Uterus (tissue), 4 donors: ENCODE results near the gene ROCK1. TPM values are rescaled to one million over a fixed set of nuclear protein-coding genes. Genes with fewer than 3 reads are reported as not detected.

ENCODE experiments used
- DNase-seq, 2 donors: peaks; one replicate each; pipeline ENCODE4 v3.0.0-alpha.2; 2019 to 2020
- H3K27ac ChIP-seq, 2 donors: fragments of 200-600 bp; sonication (generic); 1 replicate in 1 of 2; 2 replicates in 1 of 2; pipeline ENCODE4 v1.5.1; 2016 to 2018
- H3K27me3 ChIP-seq, 2 donors: fragments of 200-600 bp; sonication (generic); one replicate each; pipeline ENCODE4 v1.5.1; 2018 to 2019; ENCODE audit warnings: control low read depth in 1 of 2
- H3K36me3 ChIP-seq, 2 donors: fragments of 200-600 bp; sonication (generic); one replicate each; pipeline ENCODE4 v1.5.1; 2019; ENCODE audit warnings: control low read depth in 1 of 2
- H3K4me1 ChIP-seq, 2 donors: fragments of 200-600 bp; sonication (generic); one replicate each; pipeline ENCODE4 v1.5.1; 2018 to 2019; ENCODE audit warnings: control low read depth in 1 of 2
- H3K4me3 ChIP-seq, 2 donors: fragments of 200-600 bp; sonication (generic); 1 replicate in 1 of 2; 2 replicates in 1 of 2; pipeline ENCODE4 v1.5.1; 2018 to 2019; ENCODE audit warnings: mild to moderate bottlenecking in 1 of 2
- H3K9me3 ChIP-seq, 2 donors: fragments of 200-600 bp; sonication (generic); one replicate each; pipeline ENCODE4 v1.5.1; 2019; ENCODE audit warnings: control low read depth in 1 of 2
- CTCF ChIP-seq, 4 experiments: fragments of 200-600 bp in 2 of 4; fragments of 450-650 bp in 2 of 4; sonication (generic) in 2 of 4; IDR thresholded peaks; one replicate each; pipeline ENCODE4 v1.5.1; 2016 to 2019; ENCODE audit warnings: antibody characterized with exemption in 4 of 4, mild to moderate bottlenecking in 2 of 4, moderate library complexity in 1 of 4
- POLR2A ChIP-seq, 2 donors: fragments of 450-650 bp; IDR thresholded peaks; one replicate each; pipeline ENCODE4 v1.6.1; 2016; ENCODE audit warnings: antibody characterized with exemption in 2 of 2, mild to moderate bottlenecking in 1 of 2, moderate library complexity in 1 of 2
- intact Hi-C: fragments of 100-400 bp; cut with DNase I; formaldehyde crosslinking; loops from one replicate; pipeline ENCODE4 v1.15.1; 2023; ENCODE audit warnings: low total_unique reads
- total RNA-seq, 4 donors: library from RNA; depleted of rRNA in 3 of 4; stranded (reverse); fragments of >200 nt in 3 of 4; gene quantifications; one replicate each; pipeline versions ENCODE4 v1.1.0 to v1.2.4, GENCODE V29; 2014 to 2023
- donor health status: DM: yes; HTN: yes; CAD: no.

Gene ROCK1
- total RNA-seq, 4 donors from 2014 or later = 25.6 to 93.8 (median 52.7) TPM

- Histone ChIP-seq H3K4me1 (no peaks in the 10 kb centered on the region), H3K27ac (no peak overlapping the region), H3K4me3 (no peak overlapping the region), H3K27me3 (no peaks in the 10 kb centered on the region), H3K36me3 (no peaks in the 10 kb centered on the region), H3K9me3 (no peaks in the 10 kb centered on the region)
- TF ChIP-seq POLR2A (IDR thresholded peaks at IDR 0.05) (no peak), CTCF (IDR thresholded peaks at IDR 0.05) (no peak)
- no peak for DNase-seq
- intact Hi-C loops = no loop called here
Observed at GRCh38 chr18:21074336-21075323, 37.0 kb downstream of the ROCK1 start.

GRCh38 chr18:21073180-21073579 is 38.4 kb downstream of the ROCK1 start:
- TF ChIP-seq POLR2A (IDR thresholded peaks at IDR 0.05) (no peak), CTCF (IDR thresholded peaks at IDR 0.05) (no peak)
- Histone ChIP-seq H3K27ac (no peak overlapping the region), H3K9me3 (no peaks in the 10 kb centered on the region), H3K36me3 (no peaks in the 10 kb centered on the region), H3K4me1 (no peaks in the 10 kb centered on the region), H3K27me3 (no peaks in the 10 kb centered on the region), H3K4me3 (no peak overlapping the region)
- no peak for DNase-seq
- intact Hi-C loops = no loop called here

- DNase-seq = no peak
- intact Hi-C loops = no loop called here
Observed at GRCh38 chr18:21071071-21071470, 40.5 kb downstream of the ROCK1 start.

GRCh38 chr18:21069468-21069867 is 42.1 kb downstream of the ROCK1 start:
- Histone ChIP-seq H3K4me3 (no peak overlapping the region), H3K4me1 (no peaks in the 10 kb centered on the region), H3K9me3 (no peaks in the 10 kb centered on the region), H3K27ac (no peak overlapping the region), H3K27me3 (no peaks in the 10 kb centered on the region), H3K36me3 (no peaks in the 10 kb centered on the region)
- intact Hi-C loops = no loop called here
- DNase-seq = no peak
- TF ChIP-seq POLR2A (IDR thresholded peaks at IDR 0.05) (no peak), CTCF (IDR thresholded peaks at IDR 0.05) (no peak)

More at GRCh38 chr18:21071071-21071470, 40.5 kb downstream of the ROCK1 start:
- no peaks in the 10 kb centered on the region for H3K4me1 ChIP-seq
- no peak overlapping the region for H3K4me3 ChIP-seq
- no peaks in the 10 kb centered on the region for H3K36me3 ChIP-seq
- H3K9me3 ChIP-seq = no peaks in the 10 kb centered on the region
- TF ChIP-seq POLR2A (IDR thresholded peaks at IDR 0.05) = no peak
- TF ChIP-seq CTCF (IDR thresholded peaks at IDR 0.05) = no peak
- no peak overlapping the region for H3K27ac ChIP-seq
- no peaks in the 10 kb centered on the region for H3K27me3 ChIP-seq

- Histone ChIP-seq H3K4me3 (no peak overlapping the region), H3K4me1 (no peaks in the 10 kb centered on the region), H3K27ac (no peak overlapping the region), H3K36me3 (no peaks in the 10 kb centered on the region), H3K9me3 (no peaks in the 10 kb centered on the region), H3K27me3 (no peaks in the 10 kb centered on the region)
- intact Hi-C loops = no loop called here
- no peak for DNase-seq
- TF ChIP-seq CTCF (IDR thresholded peaks at IDR 0.05) = no peak
- TF ChIP-seq POLR2A (IDR thresholded peaks at IDR 0.05) = no peak
Observed at GRCh38 chr18:21064347-21064746, 47.3 kb downstream of the ROCK1 start.
